Stimulated activated CD4-positive, alpha-beta T cell treated with anti-CD3 and anti-CD28 coated beads, TNF-alpha, amount 100 ng/mL, for 24 hours (primary cell): Measurements from ENCODE around the gene DTNBP1.

Source experiments
- DNase-seq, 3 experiments: peaks; one replicate each; pipeline ENCODE4 v3.0.0-alpha.2; 2020; ENCODE audit warnings: low read depth in 3 of 3

DTNBP1 gene

GRCh38 chr6:15481390-15482291, 181.2 kb downstream of the DTNBP1 start:
- peak in 1 of 3 experiments; percentile 16 for DNase-seq

- DNase-seq: no peak
Observed at GRCh38 chr6:15480525-15480924, 182.3 kb downstream of the DTNBP1 start.

- no peak for DNase-seq
Observed at GRCh38 chr6:15479761-15480160, 183.1 kb downstream of the DTNBP1 start.

GRCh38 chr6:15477746-15478145, 185.1 kb downstream of the DTNBP1 start:
- no peak for DNase-seq

- DNase-seq: no peak
Observed at GRCh38 chr6:15476631-15477380, 186.0 kb downstream of the DTNBP1 start.

- no peak for DNase-seq
Observed at GRCh38 chr6:15475872-15476271, 187.0 kb downstream of the DTNBP1 start.

GRCh38 chr6:15475261-15475660, 187.6 kb downstream of the DTNBP1 start:
- no peak for DNase-seq

- no peak for DNase-seq
Observed at GRCh38 chr6:15474196-15474595, 188.6 kb downstream of the DTNBP1 start.

GRCh38 chr6:15473741-15474161, 189.1 kb downstream of the DTNBP1 start:
- DNase-seq: no peak

- no peak for DNase-seq
Observed at GRCh38 chr6:15473174-15473573, 189.7 kb downstream of the DTNBP1 start.
